ENCODE results near the gene GTPBP4. TPM values are rescaled to one million over a fixed set of nuclear protein-coding genes. Genes with fewer than 3 reads are reported as not detected.

Gene GTPBP4
- total RNA-seq, 2 experiments from 2014 or later, result 50.3 to 53.7 TPM

- no peak for TF ChIP-seq CTCF (IDR thresholded peaks at IDR 0.05)
- H3K36me3 Mint-ChIP-seq (ENCODE audit: low read depth), result peaks cover 67% of the 10 kb centered on the region
- POLR2A ChIA-PET, result interaction anchor here (0.8 to 1.8 kb wide), 4 partner anchors 8 to 126 kb away, joined by 3 to 21 read pairs (median 4); partner anchors contain the start of genes IDI1 and LARP4B
- H3K27ac Mint-ChIP-seq, result peak overlapping the region; percentile 98
- H3K4me1 Mint-ChIP-seq (ENCODE audit: low read depth), result peaks cover 91% of the 10 kb centered on the region
- H3K36me3 ChIP-seq (ENCODE audit: insufficient read depth, low read length), result peaks cover 16% of the 10 kb centered on the region
- peak overlapping the region; percentile 98 for H3K4me3 ChIP-seq (ENCODE audit: low read length)
- CTCF ChIA-PET, result no interaction called here
- intact Hi-C loops (cut with DNase I, micrococcal nuclease), result loop anchor here (1.0 to 2.0 kb wide), 3 partner anchors 8 to 126 kb away; partner anchors contain the start of genes GTPBP4 (in 1 of the 2), IDI1 (in 1 of the 2) and LARP4B (in 1 of the 2)
- peaks cover 50% of the 10 kb centered on the region for H3K4me1 ChIP-seq (ENCODE audit: insufficient read depth, low read length)
- ATAC-seq (ENCODE audit: poor library complexity) (no peak), DNase-seq (peak in 3 of 14 experiments; percentile 28 to 55 (median 55))
- H3K27me3 Mint-ChIP-seq, result no peaks in the 10 kb centered on the region
- H3K9me3 ChIP-seq (ENCODE audit: control insufficient read depth in 1 of 2, insufficient read depth in 1 of 2, low read length in 2 of 2), result no peaks in the 10 kb centered on the region
- H3K9me3 Mint-ChIP-seq, result no peaks in the 10 kb centered on the region
- H3K27me3 ChIP-seq (ENCODE audit: control insufficient read depth in 1 of 2, insufficient read depth in 2 of 2, low read length in 2 of 2), result no peaks in the 10 kb centered on the region
- H3K4me3 Mint-ChIP-seq, result peak overlapping the region; percentile 98
- H3K27ac ChIP-seq (ENCODE audit: low read depth in 1 of 2, low read length in 2 of 2), result peak overlapping the region; percentile 69 to 83
Observed at GRCh38 chr10:1057106-1057657, 68.9 kb downstream of the GTPBP4 start.

- CTCF ChIA-PET, result no interaction called here
Observed at GRCh38 chr10:1058017-1058416, 69.8 kb downstream of the GTPBP4 start.

GRCh38 chr10:1059902-1060301, 71.7 kb downstream of the GTPBP4 start:
- DNase-seq, result no peak
- H3K4me3 ChIP-seq (ENCODE audit: low read length), result no peak overlapping the region
- no peaks in the 10 kb centered on the region for H3K9me3 ChIP-seq (ENCODE audit: control insufficient read depth in 1 of 2, insufficient read depth in 1 of 2, low read length in 2 of 2)
- H3K4me3 Mint-ChIP-seq, result peak overlapping the region; percentile 81
- H3K4me1 Mint-ChIP-seq (ENCODE audit: low read depth), result peaks cover 90% of the 10 kb centered on the region
- peaks cover 73% of the 10 kb centered on the region for H3K4me1 ChIP-seq (ENCODE audit: insufficient read depth, low read length)
- H3K9me3 Mint-ChIP-seq, result no peaks in the 10 kb centered on the region
- CTCF ChIA-PET, result no interaction called here
- ATAC-seq (ENCODE audit: poor library complexity), result no peak
- H3K36me3 ChIP-seq (ENCODE audit: insufficient read depth, low read length), result no peaks in the 10 kb centered on the region
- TF ChIP-seq CTCF (IDR thresholded peaks at IDR 0.05), result no peak
- H3K27ac ChIP-seq (ENCODE audit: low read depth in 1 of 2, low read length in 2 of 2), result no peak overlapping the region
- H3K36me3 Mint-ChIP-seq (ENCODE audit: low read depth), result peaks cover 48% of the 10 kb centered on the region
- peak overlapping the region; percentile 98 for H3K27ac Mint-ChIP-seq
- no peaks in the 10 kb centered on the region for H3K27me3 ChIP-seq (ENCODE audit: control insufficient read depth in 1 of 2, insufficient read depth in 2 of 2, low read length in 2 of 2)
- POLR2A ChIA-PET, result interaction anchor here (1.1 to 1.6 kb wide), 2 partner anchors 10 to 11 kb away, joined by 3 to 4 read pairs; partner anchors contain the start of gene IDI1
- intact Hi-C loops (cut with DNase I, micrococcal nuclease), result loop anchor here in 1 of 2 experiments (5.0 kb wide), 2 partner anchors 73 to 128 kb away; partner anchors contain the start of genes GTPBP4 and LARP4B
- H3K27me3 Mint-ChIP-seq, result no peaks in the 10 kb centered on the region

More at GRCh38 chr10:1058017-1058416, 69.8 kb downstream of the GTPBP4 start:
- intact Hi-C loops (cut with DNase I, micrococcal nuclease), result no loop called here
- no peak for ATAC-seq (ENCODE audit: poor library complexity)
- H3K4me3 ChIP-seq (ENCODE audit: low read length), result no peak overlapping the region
- H3K4me1 Mint-ChIP-seq (ENCODE audit: low read depth), result peaks cover 91% of the 10 kb centered on the region
- peak overlapping the region; percentile 98 for H3K4me3 Mint-ChIP-seq
- no peak overlapping the region for H3K27ac ChIP-seq (ENCODE audit: low read depth in 1 of 2, low read length in 2 of 2)
- POLR2A ChIA-PET, result interaction anchor here (0.8 to 1.7 kb wide), 3 partner anchors 9 to 127 kb away, joined by 3 to 21 read pairs (median 4); partner anchors contain the start of genes IDI1 and LARP4B
- peaks cover 59% of the 10 kb centered on the region for H3K4me1 ChIP-seq (ENCODE audit: insufficient read depth, low read length)
- TF ChIP-seq CTCF (IDR thresholded peaks at IDR 0.05), result no peak
- H3K9me3 ChIP-seq (ENCODE audit: control insufficient read depth in 1 of 2, insufficient read depth in 1 of 2, low read length in 2 of 2), result no peaks in the 10 kb centered on the region
- H3K36me3 ChIP-seq (ENCODE audit: insufficient read depth, low read length), result peaks cover 9% of the 10 kb centered on the region
- no peaks in the 10 kb centered on the region for H3K9me3 Mint-ChIP-seq
- H3K27me3 Mint-ChIP-seq, result no peaks in the 10 kb centered on the region
- peaks cover 64% of the 10 kb centered on the region for H3K36me3 Mint-ChIP-seq (ENCODE audit: low read depth)
- no peak for DNase-seq
- H3K27me3 ChIP-seq (ENCODE audit: control insufficient read depth in 1 of 2, insufficient read depth in 2 of 2, low read length in 2 of 2), result no peaks in the 10 kb centered on the region
- peak overlapping the region; percentile 98 for H3K27ac Mint-ChIP-seq

Data from CD4-positive, alpha-beta T cell (primary cell).